SH-SY5Y (cell line): ENCODE measurements around the gene ZNF638.

ENCODE experiments used
- GATA2 ChIP-seq: IDR thresholded peaks from 2 replicates; pipeline ENCODE4 v1.6.1; 2011; ENCODE audit warnings: mild to moderate bottlenecking, low read depth, low read length
- GATA3 ChIP-seq: IDR thresholded peaks from 2 replicates; pipeline ENCODE4 v1.6.1; 2011; ENCODE audit warnings: low read depth, mild to moderate bottlenecking, low read length, moderate library complexity

GRCh38 chr2:71474744-71475397 lies 143.3 kb downstream of the ZNF638 start:
- TF ChIP-seq GATA2 (no peak), GATA3 (no peak)
